ENCODE results near the gene POMP.

POMP gene

GRCh38 chr13:28658796-28659620, at the start of gene POMP:
Gene POMP (plus strand): TSS chr13:28659130. CDS start chr13:28659185, 55 bp downstream.
- DNase-seq (ENCODE audit: low read depth in 2 of 3, low spot score in 1 of 3): peak; percentile 82 to 94 (median 89)

- no peak for DNase-seq (ENCODE audit: low read depth in 2 of 3, low spot score in 1 of 3)
These were observed 49.5 kb upstream of the POMP start for GRCh38 chr13:28609381-28609780.

- DNase-seq (ENCODE audit: low read depth in 2 of 3, low spot score in 1 of 3): no peak
These were observed 49.0 kb upstream of the POMP start for GRCh38 chr13:28609926-28610325.

- DNase-seq (ENCODE audit: low read depth in 2 of 3, low spot score in 1 of 3): peak in 1 of 3 donors; percentile 8
These were observed 47.9 kb upstream of the POMP start for GRCh38 chr13:28610996-28611395.

GRCh38 chr13:28611654-28612131, 47.2 kb upstream of the POMP start:
- DNase-seq (ENCODE audit: low read depth in 2 of 3, low spot score in 1 of 3): peak in 1 of 3 donors; percentile 9

GRCh38 chr13:28613562-28613961, 45.4 kb upstream of the POMP start:
- no peak for DNase-seq (ENCODE audit: low read depth in 2 of 3, low spot score in 1 of 3)

- DNase-seq (ENCODE audit: low read depth in 2 of 3, low spot score in 1 of 3): no peak
These were observed 42.9 kb upstream of the POMP start for GRCh38 chr13:28615916-28616446.

- no peak for DNase-seq (ENCODE audit: low read depth in 2 of 3, low spot score in 1 of 3)
These were observed 40.5 kb upstream of the POMP start for GRCh38 chr13:28618230-28618994.

GRCh38 chr13:28620011-28620830, 38.7 kb upstream of the POMP start:
- DNase-seq (ENCODE audit: low read depth in 2 of 3, low spot score in 1 of 3): no peak

GRCh38 chr13:28621449-28621848, 37.5 kb upstream of the POMP start:
- DNase-seq (ENCODE audit: low read depth in 2 of 3, low spot score in 1 of 3): no peak

- no peak for DNase-seq (ENCODE audit: low read depth in 2 of 3, low spot score in 1 of 3)
These were observed 36.6 kb upstream of the POMP start for GRCh38 chr13:28622286-28622685.

- DNase-seq (ENCODE audit: low read depth in 2 of 3, low spot score in 1 of 3): no peak
These were observed 34.9 kb upstream of the POMP start for GRCh38 chr13:28623782-28624706.

GRCh38 chr13:28624707-28625432, 34.1 kb upstream of the POMP start:
- no peak for DNase-seq (ENCODE audit: low read depth in 2 of 3, low spot score in 1 of 3)

- no peak for DNase-seq (ENCODE audit: low read depth in 2 of 3, low spot score in 1 of 3)
These were observed 32.7 kb upstream of the POMP start for GRCh38 chr13:28626266-28626665.

GRCh38 chr13:28628241-28628640, 30.7 kb upstream of the POMP start:
- no peak for DNase-seq (ENCODE audit: low read depth in 2 of 3, low spot score in 1 of 3)

GRCh38 chr13:28630869-28631268, 28.1 kb upstream of the POMP start:
- DNase-seq (ENCODE audit: low read depth in 2 of 3, low spot score in 1 of 3): no peak

GRCh38 chr13:28631801-28632200, 27.1 kb upstream of the POMP start:
- no peak for DNase-seq (ENCODE audit: low read depth in 2 of 3, low spot score in 1 of 3)

GRCh38 chr13:28636069-28636468, 22.9 kb upstream of the POMP start:
- no peak for DNase-seq (ENCODE audit: low read depth in 2 of 3, low spot score in 1 of 3)

- DNase-seq (ENCODE audit: low read depth in 2 of 3, low spot score in 1 of 3): peak; percentile 19 to 38 (median 25)
These were observed 22.1 kb upstream of the POMP start for GRCh38 chr13:28636677-28637317.
